Lung (tissue), 12 donors: ENCODE data around the gene PPP1R1B. TPM values are rescaled to one million over a fixed set of nuclear protein-coding genes. Genes with fewer than 3 reads are reported as not detected.

Experiments
- ATAC-seq: fragments of 200-7000 bp; cut with Tn5 transposase; one replicate; pipeline ENCODE4 v1.9.1; 2020; ENCODE audit warnings: moderate number of reproducible peaks; ENCODE audit not compliant: insufficient read depth, low FRiP score
- DNase-seq, 3 donors: peaks; one replicate each; pipeline ENCODE4 v3.0.0-alpha.2; 2013 to 2017
- H3K27ac ChIP-seq, 2 donors: one replicate each; pipeline ENCODE4 v1.5.1; 2013; ENCODE audit warnings: mild to moderate bottlenecking in 2 of 2, moderate library complexity in 2 of 2, control low read depth in 1 of 2, inconsistent platforms in 1 of 2, low read depth in 1 of 2, low read length in 1 of 2
- H3K27me3 ChIP-seq, 3 donors: one replicate each; pipeline ENCODE4 v1.5.1; 2013; ENCODE audit warnings: low read length in 2 of 3; ENCODE audit not compliant: control insufficient read depth in 3 of 3, insufficient read depth in 3 of 3
- H3K36me3 ChIP-seq, 4 donors: one replicate each; pipeline ENCODE4 v1.5.1; 2013; ENCODE audit warnings: low read length in 4 of 4, mild to moderate bottlenecking in 1 of 4, moderate library complexity in 1 of 4; ENCODE audit not compliant: control insufficient read depth in 4 of 4, insufficient read depth in 4 of 4
- H3K4me1 ChIP-seq, 5 donors: one replicate each; pipeline ENCODE4 v1.5.1; 2013; ENCODE audit warnings: low read length in 5 of 5, mild to moderate bottlenecking in 2 of 5, moderate library complexity in 1 of 5; ENCODE audit not compliant: control insufficient read depth in 5 of 5, insufficient read depth in 5 of 5
- H3K4me3 ChIP-seq: one replicate; pipeline ENCODE4 v1.5.1; 2013; ENCODE audit warnings: mild to moderate bottlenecking, control low read depth, moderate library complexity
- H3K9ac ChIP-seq, 2 donors: one replicate each; pipeline ENCODE4 v1.5.1; 2013; ENCODE audit warnings: low read length in 2 of 2, control low read depth in 1 of 2; ENCODE audit not compliant: insufficient read depth in 1 of 2
- H3K9me3 ChIP-seq, 4 donors: one replicate each; pipeline ENCODE4 v1.5.1; 2013; ENCODE audit warnings: low read length in 3 of 4, mild to moderate bottlenecking in 1 of 4, moderate library complexity in 1 of 4; ENCODE audit not compliant: control insufficient read depth in 4 of 4, insufficient read depth in 3 of 4
- CTCF ChIP-seq: IDR thresholded peaks from 2 replicates; pipeline ENCODE4 v1.5.1; 2012; ENCODE audit warnings: mild to moderate bottlenecking; ENCODE audit errors: control extremely low read depth, extremely low read depth
- WGBS, 2 donors: extraction: QIAGEN DNeasy Blood & Tissue Kit; methylation state at CpG; one replicate each; pipeline ENCODE4 v1.1.7; 2013; 5-methylcytosine and 5-hydroxymethylcytosine counted together
- polyA plus RNA-seq, 2 donors: library from polyadenylated mRNA; stranded (reverse); fragments of 200-250 nt; gene quantifications; one replicate each; pipeline ENCODE4 v1.2.1, GENCODE V29; 2013
- total RNA-seq, 2 donors: library from RNA; depleted of rRNA in 1 of 2; stranded (reverse); fragments of >200 nt in 1 of 2; gene quantifications; one replicate each; pipeline ENCODE4 v1.2.1, GENCODE V29; 2014 to 2021
- donor health status: control.
- donor health status: control.
- donor health status: Bipolar disorder and iron deficiency.
- donor health status: healthy.
- donor health status: DM: yes; HTN: yes; CAD: no.

Gene PPP1R1B
- total and polyA plus RNA-seq, 4 donors = 21.3 to 36.4 (median 24.8) TPM

GRCh38 chr17:39636927-39637736 lies 10.4 kb downstream of the PPP1R1B start, which contains the start of gene STARD3:
Gene STARD3, plus strand, starts transcription at chr17:39637144. Its CDS starts 16,388 bp downstream, at chr17:39653532.
- DNase-seq (peak; percentile 89 to 95 (median 92)), ATAC-seq (peak; percentile 93)
- H3K9ac ChIP-seq = peak within 1 kb of the TSS; percentile 53 to 72
- H3K27ac ChIP-seq = peak within 1 kb of the TSS; percentile 93 to 97
- H3K27me3 ChIP-seq = no peaks in the 10 kb centered on the region
- H3K4me3 ChIP-seq = peak within 1 kb of the TSS; percentile 69
- WGBS, 2 donors = 0% methylated on average over 64 to 69 of the region's 69 CpGs
- no peaks in the 10 kb centered on the region for H3K9me3 ChIP-seq
- H3K36me3 ChIP-seq = peaks cover 0 to 11% (median 1%) of the 10 kb centered on the region in 4 donors
- TF ChIP-seq CTCF = no peak
- peaks cover 9 to 36% (median 15%) of the 10 kb centered on the region in 5 donors for H3K4me1 ChIP-seq

GRCh38 chr17:39638317-39638716 lies 11.6 kb downstream of the PPP1R1B start:
- H3K27ac ChIP-seq = no peak overlapping the region
- no peaks in the 10 kb centered on the region for H3K9me3 ChIP-seq
- no peaks in the 10 kb centered on the region for H3K27me3 ChIP-seq
- DNase-seq = no peak
- H3K36me3 ChIP-seq = peaks cover 0 to 11% (median 1%) of the 10 kb centered on the region in 4 donors
- ATAC-seq = no peak
- TF ChIP-seq CTCF = no peak
- H3K4me1 ChIP-seq = peaks cover 9 to 47% (median 15%) of the 10 kb centered on the region in 5 donors
- WGBS, 2 donors = 90 to 91% methylated on average over 7 of the region's 7 CpGs
- H3K4me3 ChIP-seq = no peak overlapping the region
- H3K9ac ChIP-seq = no peak overlapping the region

GRCh38 chr17:39639043-39639442 lies 12.3 kb downstream of the PPP1R1B start:
- Histone ChIP-seq H3K27me3 (no peaks in the 10 kb centered on the region), H3K4me3 (no peak overlapping the region), H3K9me3 (no peaks in the 10 kb centered on the region), H3K27ac (no peak overlapping the region), H3K9ac (no peak overlapping the region), H3K4me1 (peaks cover 9 to 50% (median 15%) of the 10 kb centered on the region in 5 donors), H3K36me3 (peaks cover 0 to 11% (median 1%) of the 10 kb centered on the region in 4 donors)
- no peak for ATAC-seq
- 77 to 88% methylated on average over 2 of the region's 2 CpGs for WGBS, 2 donors
- DNase-seq = no peak
- TF ChIP-seq CTCF = no peak
